ENCODE measurements around the gene CKS1B. TPM values are rescaled to one million over a fixed set of nuclear protein-coding genes. Genes with fewer than 3 reads are reported as not detected.

The CKS1B gene
- total RNA-seq, 6 experiments from 2014 or later: 52.7 to 111 (median 98.8) TPM

GRCh38 chr1:155008015-155008941, 33.8 kb downstream of the CKS1B start:
- no peak for TF ChIP-seq CTCF (IDR thresholded peaks at IDR 0.05)
- Mint-ChIP-seq H3K9me3 (no peaks in the 10 kb centered on the region), H3K27ac (no peak overlapping the region), H3K4me3 (no peak overlapping the region), H3K4me1 (ENCODE audit: low read depth) (peaks cover 21% of the 10 kb centered on the region), H3K27me3 (ENCODE audit: insufficient read depth) (no peaks in the 10 kb centered on the region; the same call in 1 of the 2 replicates), H3K36me3 (ENCODE audit: low read depth) (no peaks in the 10 kb centered on the region)
- DNase-seq: no peak

GRCh38 chr1:155009221-155009711, 34.8 kb downstream of the CKS1B start:
- H3K36me3 Mint-ChIP-seq (ENCODE audit: low read depth): no peaks in the 10 kb centered on the region
- H3K9me3 Mint-ChIP-seq: no peaks in the 10 kb centered on the region
- no peak for TF ChIP-seq CTCF (IDR thresholded peaks at IDR 0.05)
- H3K27me3 Mint-ChIP-seq (ENCODE audit: insufficient read depth): no peaks in the 10 kb centered on the region; the same call in 1 of the 2 replicates
- H3K4me3 Mint-ChIP-seq: no peak overlapping the region
- no peak overlapping the region for H3K27ac Mint-ChIP-seq
- no peak for DNase-seq
- peaks cover 18% of the 10 kb centered on the region for H3K4me1 Mint-ChIP-seq (ENCODE audit: low read depth)

GRCh38 chr1:155009742-155010141, 35.3 kb downstream of the CKS1B start:
- peaks cover 14% of the 10 kb centered on the region for H3K4me1 Mint-ChIP-seq (ENCODE audit: low read depth)
- H3K27me3 Mint-ChIP-seq (ENCODE audit: insufficient read depth): no peaks in the 10 kb centered on the region; the same call in 1 of the 2 replicates
- H3K27ac Mint-ChIP-seq: no peak overlapping the region
- TF ChIP-seq CTCF (IDR thresholded peaks at IDR 0.05): no peak
- H3K4me3 Mint-ChIP-seq: no peak overlapping the region
- H3K36me3 Mint-ChIP-seq (ENCODE audit: low read depth): no peaks in the 10 kb centered on the region
- DNase-seq: no peak
- no peaks in the 10 kb centered on the region for H3K9me3 Mint-ChIP-seq

GRCh38 chr1:155010211-155010918, 35.9 kb downstream of the CKS1B start:
- H3K4me1 Mint-ChIP-seq (ENCODE audit: low read depth): peaks cover 12% of the 10 kb centered on the region
- no peaks in the 10 kb centered on the region for H3K9me3 Mint-ChIP-seq
- no peak overlapping the region for H3K27ac Mint-ChIP-seq
- no peak for DNase-seq
- H3K4me3 Mint-ChIP-seq: no peak overlapping the region
- no peaks in the 10 kb centered on the region for H3K36me3 Mint-ChIP-seq (ENCODE audit: low read depth)
- TF ChIP-seq CTCF (IDR thresholded peaks at IDR 0.05): no peak
- no peaks in the 10 kb centered on the region; the same call in 1 of the 2 replicates for H3K27me3 Mint-ChIP-seq (ENCODE audit: insufficient read depth)

GRCh38 chr1:155011004-155011416, 36.5 kb downstream of the CKS1B start:
- TF ChIP-seq CTCF (IDR thresholded peaks at IDR 0.05): no peak
- no peak for DNase-seq
- Mint-ChIP-seq H3K4me3 (no peak overlapping the region), H3K27ac (no peak overlapping the region), H3K9me3 (no peaks in the 10 kb centered on the region), H3K4me1 (ENCODE audit: low read depth) (peaks cover 5% of the 10 kb centered on the region; the same call in 1 of the 2 replicates), H3K36me3 (ENCODE audit: low read depth) (no peaks in the 10 kb centered on the region), H3K27me3 (ENCODE audit: insufficient read depth) (no peaks in the 10 kb centered on the region; the same call in 1 of the 2 replicates)

Data from HFFc6 (cell line).